Measurements from ENCODE around the gene S100A5.

The S100A5 gene

DNA sequence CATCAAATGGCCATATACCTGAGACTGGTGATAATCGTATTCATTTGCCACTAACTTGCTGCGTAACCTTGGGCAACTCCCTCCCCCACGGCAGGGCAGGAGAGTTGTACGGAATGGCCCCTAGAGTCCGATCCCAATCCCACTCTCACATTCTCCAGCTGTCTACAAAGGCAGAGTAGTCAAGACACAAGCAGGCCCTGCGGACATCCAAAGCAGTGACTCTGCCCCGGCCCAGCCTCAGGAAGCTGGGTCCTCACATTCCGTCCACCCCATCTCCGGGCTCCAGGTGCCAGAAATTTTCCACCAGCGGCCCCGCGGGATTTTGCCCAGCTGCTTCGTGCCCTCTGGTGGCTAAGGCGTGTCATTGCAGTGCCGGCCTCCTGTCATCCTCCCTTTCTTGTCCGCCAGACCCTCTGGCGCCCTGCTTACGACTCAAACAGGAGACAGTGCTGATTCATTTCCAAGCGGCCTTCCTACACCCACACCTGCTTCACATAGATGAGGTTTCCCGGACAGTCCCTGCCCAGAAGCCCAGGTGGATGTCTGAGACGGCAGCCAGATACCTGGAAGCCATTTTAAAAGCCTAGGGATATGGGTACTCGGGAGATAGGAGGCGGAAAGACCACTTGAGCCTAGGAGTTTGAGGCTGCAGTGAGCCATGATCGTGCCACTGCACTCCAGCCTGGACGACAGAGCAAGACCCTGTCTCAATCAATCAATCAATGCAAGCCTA lies 27.8 kb upstream of the S100A5 start:
- TF ChIP-seq, protein P1, sequence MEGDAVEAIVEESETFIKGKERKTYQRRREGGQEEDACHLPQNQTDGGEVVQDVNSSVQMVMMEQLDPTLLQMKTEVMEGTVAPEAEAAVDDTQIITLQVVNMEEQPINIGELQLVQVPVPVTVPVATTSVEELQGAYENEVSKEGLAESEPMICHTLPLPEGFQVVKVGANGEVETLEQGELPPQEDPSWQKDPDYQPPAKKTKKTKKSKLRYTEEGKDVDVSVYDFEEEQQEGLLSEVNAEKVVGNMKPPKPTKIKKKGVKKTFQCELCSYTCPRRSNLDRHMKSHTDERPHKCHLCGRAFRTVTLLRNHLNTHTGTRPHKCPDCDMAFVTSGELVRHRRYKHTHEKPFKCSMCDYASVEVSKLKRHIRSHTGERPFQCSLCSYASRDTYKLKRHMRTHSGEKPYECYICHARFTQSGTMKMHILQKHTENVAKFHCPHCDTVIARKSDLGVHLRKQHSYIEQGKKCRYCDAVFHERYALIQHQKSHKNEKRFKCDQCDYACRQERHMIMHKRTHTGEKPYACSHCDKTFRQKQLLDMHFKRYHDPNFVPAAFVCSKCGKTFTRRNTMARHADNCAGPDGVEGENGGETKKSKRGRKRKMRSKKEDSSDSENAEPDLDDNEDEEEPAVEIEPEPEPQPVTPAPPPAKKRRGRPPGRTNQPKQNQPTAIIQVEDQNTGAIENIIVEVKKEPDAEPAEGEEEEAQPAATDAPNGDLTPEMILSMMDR (IDR thresholded peaks at IDR 0.05) = peak; percentile 99

DNA sequence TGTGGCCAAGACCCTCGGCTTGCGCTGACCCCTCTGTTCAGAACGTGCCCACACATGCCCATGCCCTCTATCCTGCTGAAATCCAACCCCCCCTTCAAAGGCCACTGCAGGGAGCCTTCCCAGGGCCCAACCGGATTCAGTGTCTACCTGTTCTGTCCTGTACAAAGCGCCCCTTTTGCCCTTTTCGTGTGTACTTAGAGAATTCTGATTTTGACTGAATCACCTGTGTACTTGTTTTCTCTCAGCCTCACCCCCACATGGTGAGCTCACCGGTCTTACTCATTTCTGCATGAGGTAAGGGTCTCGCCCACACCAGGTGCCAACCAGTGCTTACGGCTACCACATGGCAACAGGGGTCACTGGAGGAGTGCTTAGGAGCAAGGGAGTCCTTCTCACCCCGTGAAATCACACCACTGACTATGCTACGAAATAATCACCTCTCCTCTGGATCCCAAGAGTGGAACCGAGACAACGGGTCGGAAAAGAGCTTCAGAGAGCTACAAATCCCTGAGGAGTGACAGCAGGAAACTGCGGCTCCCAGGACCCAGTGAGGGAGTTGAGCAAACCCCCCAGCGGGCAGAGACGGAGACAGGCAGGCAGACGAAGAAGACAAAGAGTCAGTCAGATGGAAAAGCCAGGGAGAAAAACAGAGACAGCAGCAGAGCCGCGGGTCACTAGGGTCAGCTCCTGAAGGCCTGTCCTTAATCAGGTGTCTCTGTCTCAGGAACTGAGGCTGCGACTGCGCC lies 27.1 kb upstream of the S100A5 start:
- TF ChIP-seq, protein P1 (IDR thresholded peaks at IDR 0.05) = no peak

DNA sequence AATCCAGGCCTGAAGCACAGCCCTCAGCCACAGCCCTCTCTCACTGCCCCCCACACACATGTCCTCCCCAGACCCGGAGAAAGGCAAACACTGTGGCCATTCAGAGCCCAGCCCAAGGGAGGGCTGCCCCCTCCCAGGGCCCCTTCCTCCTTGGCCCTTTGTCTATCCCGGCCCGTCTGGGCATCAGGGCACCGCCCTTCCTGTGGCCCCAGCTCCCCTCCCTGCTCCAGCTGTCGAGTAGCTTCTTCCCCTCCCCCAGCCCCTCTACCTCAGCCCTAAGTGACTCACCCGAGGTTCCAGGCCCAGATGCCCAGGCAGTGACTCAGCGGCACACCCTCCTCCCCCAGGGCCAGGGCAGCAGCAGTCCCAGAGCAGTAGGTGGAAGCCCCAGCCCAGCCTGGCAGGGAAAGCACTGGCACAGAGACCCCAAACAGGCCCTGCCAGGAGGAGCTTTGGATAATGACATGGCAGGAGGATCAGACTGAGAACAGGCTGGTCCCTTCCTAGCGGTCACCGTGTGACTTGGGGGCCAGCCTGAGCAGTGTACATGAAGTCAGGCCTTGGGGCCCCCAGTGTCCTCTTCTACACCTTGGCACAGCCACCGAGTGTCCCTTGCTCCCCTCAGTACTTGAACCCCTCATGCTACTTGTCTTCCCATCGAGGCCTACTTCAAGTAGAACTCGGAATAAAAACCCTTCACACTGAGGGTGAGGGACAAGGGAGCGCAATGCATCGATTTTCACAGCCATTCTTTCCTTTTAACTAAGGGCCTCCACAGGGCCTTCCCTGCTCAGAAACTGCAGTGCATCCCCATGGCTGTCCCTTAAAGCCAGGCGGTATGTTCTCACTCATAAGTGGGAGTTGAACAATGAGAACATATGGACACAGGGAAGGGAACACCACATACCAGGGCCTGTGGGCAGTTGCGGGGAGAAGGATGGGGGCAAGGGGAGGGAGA lies 26.0 kb upstream of the S100A5 start:
- TF ChIP-seq, protein P1 (IDR thresholded peaks at IDR 0.05) = no peak

DNA sequence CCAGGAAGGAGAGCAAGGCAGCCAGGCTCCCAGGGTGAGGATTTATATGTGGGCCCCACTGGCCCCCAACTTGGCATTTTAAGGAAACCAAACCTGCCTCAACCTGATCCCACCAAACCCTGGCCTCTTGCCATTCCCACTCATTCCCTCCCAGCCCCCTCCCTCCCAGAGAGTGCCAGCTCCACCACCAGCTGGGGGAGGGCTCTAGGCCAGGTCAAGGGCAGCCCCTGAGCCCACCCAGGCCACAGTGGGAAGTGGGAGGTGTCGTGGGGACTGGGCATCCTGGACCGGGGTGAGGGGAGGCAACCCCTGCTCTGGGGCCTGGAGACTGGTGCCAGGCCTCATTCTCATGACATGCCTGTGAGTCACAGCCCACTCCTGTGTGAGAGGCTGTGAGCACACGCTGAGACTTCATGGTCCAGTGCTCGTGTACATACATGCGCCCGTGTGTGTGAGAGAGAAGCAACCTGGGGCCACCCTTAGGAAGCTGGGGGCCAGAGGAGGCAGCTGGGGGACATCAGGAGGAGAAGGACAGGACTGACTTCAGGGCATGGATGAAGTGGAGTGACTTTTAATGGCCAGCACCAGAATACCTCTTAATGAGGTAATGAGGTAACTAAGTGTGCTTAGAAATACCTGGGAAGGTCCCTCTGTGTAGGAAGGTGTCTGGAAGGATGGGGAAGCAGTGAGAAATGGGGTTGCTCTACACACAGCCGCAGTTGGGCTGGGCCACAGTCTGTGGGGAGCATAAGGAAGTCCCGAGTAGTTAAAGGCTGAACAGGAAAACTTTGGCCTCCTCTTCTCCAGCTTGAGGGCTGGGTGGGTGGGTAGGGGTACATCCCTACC lies 25.0 kb upstream of the S100A5 start, which contains the start of gene S100A2:
S100A2 (minus strand) TSS at position 316 of the 846 bp plus-strand sequence. CDS start 1,967 bp downstream, outside the sequence.
- TF ChIP-seq, protein P1 (IDR thresholded peaks at IDR 0.05) = no peak

DNA sequence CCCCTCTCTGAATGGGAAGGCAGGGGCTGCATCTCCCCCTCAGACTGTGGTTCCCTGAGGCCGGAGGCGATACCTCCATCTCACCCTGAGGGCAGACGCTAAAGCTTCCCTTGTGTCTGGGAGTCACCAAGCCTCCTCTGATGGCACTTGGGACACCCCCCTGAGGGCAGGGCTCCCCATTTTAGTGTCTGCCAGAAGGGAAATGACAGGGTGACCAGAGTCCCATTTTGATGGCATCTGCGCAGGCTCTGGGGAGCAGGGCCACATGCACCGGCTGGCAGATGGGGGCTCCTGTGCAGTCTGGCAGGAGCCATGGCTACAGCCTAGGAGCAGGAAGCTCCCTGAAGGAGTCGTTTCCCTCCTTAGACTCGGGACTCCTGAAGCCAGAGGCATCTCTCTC lies 23.3 kb upstream of the S100A5 start:
- TF ChIP-seq, protein P1 (IDR thresholded peaks at IDR 0.05) = no peak

DNA sequence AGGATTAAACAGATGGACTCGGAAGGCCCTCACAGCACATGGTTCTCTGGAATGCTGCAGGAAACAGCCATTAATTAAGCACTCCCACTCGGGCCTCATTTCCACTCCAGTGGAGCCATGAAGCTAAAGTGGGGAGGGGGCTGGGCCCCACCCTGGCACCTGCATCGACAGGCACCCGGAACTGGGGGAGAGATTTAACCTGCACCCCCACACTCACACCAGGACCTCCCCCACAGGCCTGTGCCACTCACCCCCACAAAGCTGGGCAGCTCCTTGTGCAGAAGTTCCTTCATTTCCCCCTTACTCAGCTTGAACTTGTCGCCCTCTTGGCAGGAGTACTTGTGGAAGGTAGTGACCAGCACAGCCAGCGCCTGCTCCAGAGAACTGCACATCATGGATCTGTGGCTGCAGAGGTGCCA lies 22.8 kb upstream of the S100A5 start:
- TF ChIP-seq, protein P1 (IDR thresholded peaks at IDR 0.05) = no peak

All from LNCAP (cell line).